ENCODE results near the gene TMEM161A.
"Not testable (repeated sequence)": the region's sequence is repeated elsewhere in the genome, so short reads cannot be mapped to it uniquely, and the experiment has no call there.

The TMEM161A gene

DNA sequence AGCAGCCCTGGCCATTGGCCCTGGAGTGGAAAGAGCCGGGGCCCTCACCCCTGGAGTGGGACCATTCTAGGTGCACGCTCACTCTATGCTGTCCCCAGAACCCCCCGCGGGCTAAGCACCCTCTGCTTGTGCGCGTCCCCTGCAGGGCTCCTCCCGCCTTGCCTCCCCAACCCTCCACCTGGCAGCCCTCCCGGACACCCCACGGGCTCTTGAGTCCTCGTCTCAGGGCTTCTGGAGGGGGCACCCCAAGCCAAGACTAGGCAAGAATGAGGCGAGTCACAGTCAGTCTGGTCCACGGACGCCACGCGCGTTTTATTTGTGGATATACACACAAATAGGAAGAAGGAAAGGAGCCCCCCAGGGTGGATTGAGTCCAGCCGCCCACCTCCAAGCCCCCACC lies 7.0 kb upstream of the TMEM161A start:
- TF ChIP-seq, protein P1, sequence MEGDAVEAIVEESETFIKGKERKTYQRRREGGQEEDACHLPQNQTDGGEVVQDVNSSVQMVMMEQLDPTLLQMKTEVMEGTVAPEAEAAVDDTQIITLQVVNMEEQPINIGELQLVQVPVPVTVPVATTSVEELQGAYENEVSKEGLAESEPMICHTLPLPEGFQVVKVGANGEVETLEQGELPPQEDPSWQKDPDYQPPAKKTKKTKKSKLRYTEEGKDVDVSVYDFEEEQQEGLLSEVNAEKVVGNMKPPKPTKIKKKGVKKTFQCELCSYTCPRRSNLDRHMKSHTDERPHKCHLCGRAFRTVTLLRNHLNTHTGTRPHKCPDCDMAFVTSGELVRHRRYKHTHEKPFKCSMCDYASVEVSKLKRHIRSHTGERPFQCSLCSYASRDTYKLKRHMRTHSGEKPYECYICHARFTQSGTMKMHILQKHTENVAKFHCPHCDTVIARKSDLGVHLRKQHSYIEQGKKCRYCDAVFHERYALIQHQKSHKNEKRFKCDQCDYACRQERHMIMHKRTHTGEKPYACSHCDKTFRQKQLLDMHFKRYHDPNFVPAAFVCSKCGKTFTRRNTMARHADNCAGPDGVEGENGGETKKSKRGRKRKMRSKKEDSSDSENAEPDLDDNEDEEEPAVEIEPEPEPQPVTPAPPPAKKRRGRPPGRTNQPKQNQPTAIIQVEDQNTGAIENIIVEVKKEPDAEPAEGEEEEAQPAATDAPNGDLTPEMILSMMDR (IDR thresholded peaks at IDR 0.05; ENCODE audit: poor library complexity, severe bottlenecking): no peak
- ATAC-seq (ENCODE audit: low read depth): no peak
- no peak overlapping the region for H3K27ac ChIP-seq (ENCODE audit: poor library complexity, severe bottlenecking)
- H3K36me3 ChIP-seq (ENCODE audit: low read depth): no peaks in the 10 kb centered on the region
- H3K4me1 ChIP-seq (ENCODE audit: insufficient read depth, poor library complexity, severe bottlenecking): no peaks in the 10 kb centered on the region
- no peaks in the 10 kb centered on the region for H3K9me3 ChIP-seq (ENCODE audit: severe bottlenecking)
- no peak for DNase-seq (ENCODE audit: low spot score)
- H3K4me3 ChIP-seq (ENCODE audit: severe bottlenecking): no peak overlapping the region
- no peaks in the 10 kb centered on the region for H3K27me3 ChIP-seq (ENCODE audit: insufficient read depth, poor library complexity, severe bottlenecking)

DNA sequence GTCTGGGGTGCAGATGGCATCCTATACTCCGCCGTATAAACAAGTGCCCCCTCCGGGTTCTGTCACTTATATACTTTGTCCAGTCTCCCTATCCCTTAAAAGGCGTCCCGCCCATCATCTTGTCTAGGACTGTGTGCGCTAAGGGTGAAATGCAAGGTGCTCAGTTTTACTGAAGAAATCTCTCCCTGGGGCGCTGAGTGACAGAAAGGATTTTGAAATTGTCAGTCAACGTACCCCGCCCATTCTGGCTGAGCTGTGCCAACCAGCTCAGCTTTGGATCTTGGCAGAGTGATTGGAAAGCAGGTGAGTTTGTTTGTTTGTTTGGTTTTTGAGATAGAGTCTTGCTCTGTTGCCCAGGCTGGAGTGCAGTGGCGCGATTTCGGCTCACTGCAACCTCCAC lies 4.1 kb upstream of the TMEM161A start:
- H3K36me3 ChIP-seq (ENCODE audit: low read depth): no peaks in the 10 kb centered on the region
- H3K4me1 ChIP-seq (ENCODE audit: insufficient read depth, poor library complexity, severe bottlenecking): no peaks in the 10 kb centered on the region
- H3K9me3 ChIP-seq (ENCODE audit: severe bottlenecking): no peaks in the 10 kb centered on the region
- no peak overlapping the region for H3K27ac ChIP-seq (ENCODE audit: poor library complexity, severe bottlenecking)
- ATAC-seq (ENCODE audit: low read depth): no peak
- H3K4me3 ChIP-seq (ENCODE audit: severe bottlenecking): no peak overlapping the region
- no peak for DNase-seq (ENCODE audit: low spot score)
- TF ChIP-seq, protein P1 (IDR thresholded peaks at IDR 0.05; ENCODE audit: poor library complexity, severe bottlenecking): no peak
- no peaks in the 10 kb centered on the region for H3K27me3 ChIP-seq (ENCODE audit: insufficient read depth, poor library complexity, severe bottlenecking)

DNA sequence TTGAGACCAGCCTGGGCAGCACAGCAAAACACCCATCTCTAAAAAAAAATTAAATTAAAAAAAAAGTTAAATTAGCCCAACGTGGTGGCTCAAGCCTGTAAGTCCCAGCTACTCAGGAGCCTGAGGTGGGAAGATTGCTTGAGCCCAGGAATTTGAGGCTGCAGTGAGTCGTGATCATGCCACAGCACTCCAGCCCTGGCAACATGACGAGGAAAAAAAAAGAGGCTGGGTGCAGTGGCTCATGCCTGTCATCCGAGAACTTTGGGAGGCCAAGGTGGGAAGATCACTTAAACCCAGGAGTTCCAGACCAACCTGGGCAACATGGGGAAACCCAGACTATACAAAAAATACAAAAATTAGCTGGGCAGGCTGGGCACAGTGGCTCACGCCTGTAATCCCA lies 2.2 kb upstream of the TMEM161A start:
- H3K27ac ChIP-seq (ENCODE audit: poor library complexity, severe bottlenecking): no peak overlapping the region
- no peak for ATAC-seq (ENCODE audit: low read depth)
- H3K9me3 ChIP-seq (ENCODE audit: severe bottlenecking): no peaks in the 10 kb centered on the region
- no peaks in the 10 kb centered on the region for H3K27me3 ChIP-seq (ENCODE audit: insufficient read depth, poor library complexity, severe bottlenecking)
- peaks cover 4% of the 10 kb centered on the region; the same call in 1 of the 2 replicates for H3K36me3 ChIP-seq (ENCODE audit: low read depth)
- TF ChIP-seq, protein P1 (IDR thresholded peaks at IDR 0.05; ENCODE audit: poor library complexity, severe bottlenecking): no peak
- DNase-seq (ENCODE audit: low spot score): no peak
- no peaks in the 10 kb centered on the region for H3K4me1 ChIP-seq (ENCODE audit: insufficient read depth, poor library complexity, severe bottlenecking)
- H3K4me3 ChIP-seq (ENCODE audit: severe bottlenecking): no peak overlapping the region

DNA sequence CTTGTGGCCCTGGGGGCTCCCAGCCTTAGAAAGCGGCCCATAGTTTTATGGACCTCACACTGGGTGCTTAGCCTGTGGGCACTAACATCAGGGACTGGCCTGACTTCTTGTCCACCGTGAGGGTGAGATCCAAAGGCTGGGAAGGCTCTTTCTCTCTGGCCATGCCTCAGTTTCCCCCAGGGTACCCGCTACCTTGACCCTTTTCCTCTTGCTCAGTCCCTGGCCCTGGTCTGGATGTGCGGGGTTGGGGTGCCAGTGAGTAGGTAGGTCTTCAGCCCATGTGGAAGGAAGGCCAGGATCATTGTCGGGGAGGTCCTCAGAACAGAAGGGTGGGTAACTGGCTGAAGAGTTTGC lies 1.6 kb upstream of the TMEM161A start:
- no peak overlapping the region for H3K4me3 ChIP-seq (ENCODE audit: severe bottlenecking)
- TF ChIP-seq, protein P1 (IDR thresholded peaks at IDR 0.05; ENCODE audit: poor library complexity, severe bottlenecking): peak; percentile 67
- H3K36me3 ChIP-seq (ENCODE audit: low read depth): peaks cover 4% of the 10 kb centered on the region; the same call in 1 of the 2 replicates
- H3K27me3 ChIP-seq (ENCODE audit: insufficient read depth, poor library complexity, severe bottlenecking): no peaks in the 10 kb centered on the region
- no peaks in the 10 kb centered on the region for H3K9me3 ChIP-seq (ENCODE audit: severe bottlenecking)
- ATAC-seq (ENCODE audit: low read depth) (no peak), DNase-seq (ENCODE audit: low spot score) (no peak)
- H3K27ac ChIP-seq (ENCODE audit: poor library complexity, severe bottlenecking): no peak overlapping the region
- no peaks in the 10 kb centered on the region for H3K4me1 ChIP-seq (ENCODE audit: insufficient read depth, poor library complexity, severe bottlenecking)

DNA sequence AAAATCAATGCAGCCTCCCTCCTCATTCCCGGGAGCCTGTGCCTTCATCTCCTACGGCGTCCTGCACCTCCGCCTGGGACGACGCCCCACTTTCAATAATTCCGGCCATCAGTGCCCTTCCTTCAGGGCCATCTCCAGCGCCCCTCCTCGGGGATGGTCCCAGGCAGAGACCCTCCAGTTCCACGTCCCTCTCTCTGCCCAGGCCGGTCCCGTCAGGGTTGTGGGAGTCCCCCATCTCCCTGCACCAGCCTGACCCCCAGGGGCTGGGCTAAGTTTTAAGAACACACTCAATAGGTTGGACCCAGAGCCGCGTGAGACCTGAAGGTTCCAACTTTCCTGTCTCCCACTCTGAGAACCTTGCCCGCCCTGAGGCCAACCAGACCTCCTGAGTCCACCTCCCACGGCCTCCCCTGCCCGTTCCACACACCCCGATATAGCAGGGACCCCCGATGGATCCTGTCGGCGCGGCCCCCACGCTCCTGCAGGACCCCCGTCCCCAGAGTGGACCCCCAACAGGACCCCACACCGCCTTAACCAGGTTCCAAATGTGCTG lies 646 bp downstream of the TMEM161A start:
- H3K4me1 ChIP-seq (ENCODE audit: insufficient read depth, poor library complexity, severe bottlenecking): no peaks in the 10 kb centered on the region
- H3K36me3 ChIP-seq (ENCODE audit: low read depth): peaks cover 4% of the 10 kb centered on the region; the same call in 1 of the 2 replicates
- H3K27ac ChIP-seq (ENCODE audit: poor library complexity, severe bottlenecking): no peak overlapping the region
- TF ChIP-seq, protein P1 (IDR thresholded peaks at IDR 0.05; ENCODE audit: poor library complexity, severe bottlenecking): no peak
- peak overlapping the region; percentile 63 for H3K4me3 ChIP-seq (ENCODE audit: severe bottlenecking)
- H3K9me3 ChIP-seq (ENCODE audit: severe bottlenecking): no peaks in the 10 kb centered on the region
- peak; percentile 24; the same call in 2 of the 3 replicates for ATAC-seq (ENCODE audit: low read depth)
- no peaks in the 10 kb centered on the region for H3K27me3 ChIP-seq (ENCODE audit: insufficient read depth, poor library complexity, severe bottlenecking)
- no peak for DNase-seq (ENCODE audit: low spot score)

DNA sequence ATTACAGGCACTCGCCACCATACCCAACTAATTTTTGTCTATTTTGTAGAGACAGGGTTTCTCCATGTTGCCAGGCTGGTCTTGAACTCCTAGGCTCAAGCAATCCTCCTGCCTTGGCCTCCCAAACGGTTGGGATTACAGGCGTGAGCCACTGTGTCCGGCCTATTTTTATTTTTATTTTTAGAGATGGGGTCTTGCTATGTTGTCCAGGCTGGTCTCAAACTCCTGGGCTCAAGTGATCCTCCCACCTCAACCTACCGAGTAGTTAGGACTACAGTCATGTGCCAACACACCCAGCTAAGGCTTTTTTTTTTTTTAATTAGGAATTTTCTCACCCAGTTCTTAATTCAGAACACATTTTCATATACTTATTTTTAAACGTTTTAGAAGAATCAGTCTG lies 2.6 kb downstream of the TMEM161A start:
- not testable (repeated sequence) for H3K36me3 ChIP-seq (ENCODE audit: low read depth); H3K9me3 ChIP-seq (ENCODE audit: severe bottlenecking); H3K4me3 ChIP-seq (ENCODE audit: severe bottlenecking); H3K27me3 ChIP-seq (ENCODE audit: insufficient read depth, poor library complexity, severe bottlenecking); H3K4me1 ChIP-seq (ENCODE audit: insufficient read depth, poor library complexity, severe bottlenecking); H3K27ac ChIP-seq (ENCODE audit: poor library complexity, severe bottlenecking); DNase-seq (ENCODE audit: low spot score); ATAC-seq (ENCODE audit: low read depth)

Data from RWPE2 (cell line).